HepG2 (cell line): ENCODE results near the gene HSF2BP. TPM values are rescaled to one million over a fixed set of nuclear protein-coding genes. Genes with fewer than 3 reads are reported as not detected.

Experiments used
- ATAC-seq: fragments of 200-7000 bp; cut with Tn5 transposase; 3 replicates; pipeline ENCODE4 v1.9.1; 2020; ENCODE audit warnings: mild to moderate bottlenecking, moderate library complexity
- BruUV-seq: library from RNA; stranded (reverse); fragments of 400-500 nt; replicated peaks from 2 replicates; lab custom pipeline; 2021; lab: Mats Ljungman, UMichigan
- CTCF ChIA-PET: fragments of 300-600 bp; formaldehyde crosslinking; extraction: SDS; loops from one replicate; lab custom pipeline; 2021; ENCODE audit warnings: low total read pairs, inconsistent platforms, low intra/inter-chr PET ratio; lab: Yijun Ruan, JAX
- POLR2A ChIA-PET: fragments of 350-600 bp; sonication (Branson Sonifier 250); formaldehyde crosslinking; loops from one replicate; lab custom pipeline; 2020; ENCODE audit warnings: antibody characterized with exemption, inconsistent platforms; lab: Yijun Ruan, JAX
- DNase-seq: peaks from one replicate; pipeline ENCODE4 v3.0.0-alpha.2; 2015; ENCODE audit warnings: low spot score
- FAIRE-seq: peaks from 3 replicates; lab custom pipeline; 2011; peaks lifted over from hg19 to GRCh38; lab: Jason Lieb, UNC
- H2AFZ ChIP-seq: one replicate; pipeline ENCODE4 v1.6.1; 2011; ENCODE audit warnings: low read length, inconsistent platforms
- H3K27ac ChIP-seq: fragments of 300-600 bp; 3 replicates; pipeline ENCODE4 v1.8.0; 2011; ENCODE audit warnings: mixed run types, mild to moderate bottlenecking, mixed read lengths, low read length, inconsistent platforms; ENCODE audit not compliant: insufficient read depth; ENCODE audit errors: extremely low read length
- H3K27me3 ChIP-seq, 2 experiments: fragments of 200-600 bp in 1 of 2; 2 replicates in 1 of 2; 3 replicates in 1 of 2; pipeline versions ENCODE4 v1.6.0 to v1.8.0; 2011; ENCODE audit warnings: low read length in 2 of 2, mild to moderate bottlenecking in 2 of 2, moderate library complexity in 2 of 2, inconsistent platforms in 1 of 2; ENCODE audit not compliant: insufficient read depth in 2 of 2, control insufficient read depth in 1 of 2
- H3K36me3 ChIP-seq, 2 experiments: fragments of 200-600 bp in 1 of 2; replicated peaks in 1 of 2; 2 replicates in 1 of 2; 3 replicates in 1 of 2; pipeline versions ENCODE4 v1.5.1 to v1.8.0; 2011; ENCODE audit warnings: low read length in 2 of 2, inconsistent platforms in 1 of 2; ENCODE audit not compliant: insufficient read depth in 2 of 2, control insufficient read depth in 1 of 2
- H3K4me1 ChIP-seq: 2 replicates; pipeline ENCODE4 v1.5.1; 2012; ENCODE audit warnings: low read length, inconsistent platforms; ENCODE audit not compliant: insufficient read depth
- H3K4me2 ChIP-seq: 2 replicates; pipeline ENCODE4 v1.6.0; 2011; ENCODE audit warnings: low read depth, low read length, inconsistent platforms
- H3K4me3 ChIP-seq, 3 experiments: fragments of 200-600 bp in 1 of 3; sonication (generic), shearing (Covaris generic) in 1 of 3; replicated peaks in 1 of 3; 2 replicates each; pipeline ENCODE4 v1.5.1; 2011 to 2016; ENCODE audit warnings: low read length in 3 of 3, inconsistent platforms in 2 of 3, low read depth in 2 of 3, mild to moderate bottlenecking in 2 of 3, control low read depth in 1 of 3, mixed read lengths in 1 of 3; ENCODE audit not compliant: insufficient read depth in 1 of 3
- H3K79me2 ChIP-seq: one replicate; pipeline ENCODE4 v1.6.1; 2011; ENCODE audit warnings: low read length, inconsistent platforms; ENCODE audit not compliant: insufficient read depth
- H3K9ac ChIP-seq: 2 replicates; pipeline ENCODE4 v1.6.0; 2011; ENCODE audit warnings: mild to moderate bottlenecking, low read depth, low read length, inconsistent platforms; ENCODE audit not compliant: insufficient read depth
- H3K9me3 ChIP-seq: 2 replicates; pipeline ENCODE4 v1.5.1; 2012; ENCODE audit warnings: mild to moderate bottlenecking, low read length
- H4K20me1 ChIP-seq: 2 replicates; pipeline ENCODE4 v1.6.0; 2011; ENCODE audit warnings: inconsistent platforms, mild to moderate bottlenecking, low read length, moderate library complexity; ENCODE audit not compliant: insufficient read depth
- MED8 ChIP-seq: sonication (generic); formaldehyde crosslinking; IDR thresholded peaks from 2 replicates; pipeline ENCODE4 v1.8.1; 2023; ENCODE audit warnings: mild to moderate bottlenecking, missing genetic modification reagents; ENCODE audit not compliant: insufficient replicate concordance
- MEIS1 ChIP-seq: sonication (generic); formaldehyde crosslinking; IDR thresholded peaks from 2 replicates; pipeline ENCODE4 v1.9.0; 2021; ENCODE audit warnings: mild to moderate bottlenecking, missing genetic modification reagents, moderate library complexity, borderline replicate concordance
- RXRB ChIP-seq: IDR thresholded peaks from 2 replicates; pipeline ENCODE4 v1.6.1; 2016; ENCODE audit warnings: borderline replicate concordance, missing genetic modification reagents, missing compliant biosample characterization
- SMYD3 ChIP-seq: sonication (generic); formaldehyde crosslinking; IDR thresholded peaks from 2 replicates; pipeline ENCODE4 v1.8.1; 2023; ENCODE audit warnings: mild to moderate bottlenecking, missing genetic modification reagents
- ZFP36 ChIP-seq: fragments of 150-350 bp; IDR thresholded peaks from 2 replicates; pipeline ENCODE4 v1.6.1; 2018; ENCODE audit warnings: borderline replicate concordance, low read length, low read depth; ENCODE audit not compliant: partially characterized antibody
- ZNF382 ChIP-seq: sonication (generic); formaldehyde crosslinking; IDR thresholded peaks from 2 replicates; pipeline ENCODE4 v1.5.0; 2020; ENCODE audit warnings: missing genetic modification reagents, mild to moderate bottlenecking, borderline replicate concordance
- ZSCAN20 ChIP-seq: sonication (generic); formaldehyde crosslinking; IDR thresholded peaks from 2 replicates; pipeline ENCODE4 v1.4.0; 2020; ENCODE audit warnings: missing genetic modification reagents, mild to moderate bottlenecking, borderline replicate concordance
- WGBS: methylation state at CpG from one replicate; pipeline ENCODE4 v1.1.6; 2017; ENCODE audit warnings: low lambda C conversion rate; 5-methylcytosine and 5-hydroxymethylcytosine counted together
- in situ Hi-C: cut with HindIII; loops from 2 replicates; pipeline ENCODE4 v1.10.0; 2017; ENCODE audit warnings: low pct_unique_long_range_greater_than_20kb; ENCODE audit not compliant: extremely low pct_ligation_motif_present
- intact Hi-C: fragments of 100-400 bp; cut with micrococcal nuclease; formaldehyde crosslinking; loops from one replicate; pipeline ENCODE4 v1.10.0; 2022; ENCODE audit not compliant: unreplicated experiment
- polyA plus RNA-seq, 8 experiments: library from polyadenylated mRNA; depleted of rRNA in 3 of 8; stranded (reverse) in 7 of 8; unstranded in 1 of 8; fragments of >200 nt; fragmentation: Illumina TruSeq in 4 of 8; extraction: Trizol in 4 of 8; gene quantifications; 2 replicates each; pipeline versions ENCODE4 v1.2.1 to v1.2.3, GENCODE V29; 2011 to 2016; ENCODE audit warnings: low read depth in 4 of 8, missing spikeins in 1 of 8, mixed read lengths in 1 of 8; ENCODE audit not compliant: insufficient read depth in 1 of 8
- total RNA-seq, 5 experiments: library from RNA; depleted of rRNA; stranded (reverse); fragments of >200 nt; fragmentation: Illumina TruSeq; extraction: Trizol; gene quantifications; 2 replicates each; pipeline ENCODE4 v1.2.3, GENCODE V29; 2016; ENCODE audit warnings: low read depth in 1 of 5
- TF ChIP-seq, protein P1 (sequence below): sonication (generic); formaldehyde crosslinking; conservative IDR thresholded peaks from 2 replicates; pipeline ENCODE4 v1.4.0; 2020; ENCODE audit warnings: mild to moderate bottlenecking, missing genetic modification reagents, moderate library complexity
- TF ChIP-seq, protein P2 (sequence below): sonication (generic); formaldehyde crosslinking; IDR thresholded peaks from 2 replicates; pipeline ENCODE4 v1.5.1; 2020; ENCODE audit warnings: mild to moderate bottlenecking, missing genetic modification reagents, borderline replicate concordance
- TF ChIP-seq, protein P3 (sequence below): IDR thresholded peaks from 2 replicates; pipeline ENCODE4 v1.4.0; 2020; ENCODE audit warnings: mild to moderate bottlenecking, missing genetic modification reagents

HSF2BP gene
- total and polyA plus RNA-seq, 2 of the 13 experiments (the other 11 are each of a cell fraction or from before 2014, with no cell fraction given), result 0.67 to 2.2 TPM

DNA sequence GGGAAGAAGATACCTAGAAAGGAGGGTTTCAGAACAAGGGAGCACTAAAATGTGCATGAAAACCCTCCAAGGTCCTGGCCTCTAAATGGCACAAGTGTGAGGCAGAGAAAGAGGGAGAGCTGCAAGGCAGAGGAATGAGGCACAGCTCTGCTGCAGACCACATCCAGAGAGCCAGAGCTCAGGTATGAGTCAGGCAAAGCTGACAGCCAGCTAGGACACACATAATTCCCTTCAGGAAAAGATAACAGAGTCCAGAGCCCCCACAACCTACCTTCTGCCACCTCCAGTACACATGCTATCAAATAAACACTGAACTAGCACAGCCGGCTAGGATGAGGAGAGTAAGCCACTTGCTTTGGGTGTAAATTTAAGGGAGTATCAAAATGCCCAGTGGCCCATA, 62.2 kb downstream of the HSF2BP start:
- Histone ChIP-seq H3K4me2 (no peak overlapping the region), H3K79me2 (no peaks in the 10 kb centered on the region), H2AFZ (no peak overlapping the region), H3K27ac (peak overlapping the region; percentile 23), H3K36me3 (no peaks in the 10 kb centered on the region), H3K9me3 (no peaks in the 10 kb centered on the region), H4K20me1 (no peaks in the 10 kb centered on the region), H3K4me1 (peaks cover 40% of the 10 kb centered on the region), H3K27me3 (no peaks in the 10 kb centered on the region; a peak in 1 of 5 replicates), H3K4me3 (no peak overlapping the region), H3K9ac (no peak overlapping the region)
- in situ Hi-C loops (no loop called here), intact Hi-C loops (no loop called here)
- peak; percentile 69 for DNase-seq
- POLR2A ChIA-PET, result interaction anchor here (0.6 to 0.9 kb wide), 4 partner anchors 8 to 661 kb away, joined by 3 to 7 read pairs (median 4); no protein-coding TSS in a partner anchor
- peak; percentile 93 for ATAC-seq
- no peak for FAIRE-seq
- no TSS peak for BruUV-seq
- CTCF ChIA-PET, result no interaction called here
- 39% methylated on average over 1 of the region's 1 CpG for WGBS
- TF ChIP-seq ZNF382 (CRISPR knock-in tag) (no peak), RXRB (CRISPR knock-in tag) (0 out of 2 replicates have a peak, but pooled peaks have one; percentile 32), ZSCAN20 (CRISPR knock-in tag) (no peak), SMYD3 (CRISPR knock-in tag) (no peak), MED8 (no peak), MEIS1 (CRISPR knock-in tag) (peak; percentile 68; the same call in 1 of the 2 replicates), ZFP36 (no peak)
- TF ChIP-seq, protein P1, sequence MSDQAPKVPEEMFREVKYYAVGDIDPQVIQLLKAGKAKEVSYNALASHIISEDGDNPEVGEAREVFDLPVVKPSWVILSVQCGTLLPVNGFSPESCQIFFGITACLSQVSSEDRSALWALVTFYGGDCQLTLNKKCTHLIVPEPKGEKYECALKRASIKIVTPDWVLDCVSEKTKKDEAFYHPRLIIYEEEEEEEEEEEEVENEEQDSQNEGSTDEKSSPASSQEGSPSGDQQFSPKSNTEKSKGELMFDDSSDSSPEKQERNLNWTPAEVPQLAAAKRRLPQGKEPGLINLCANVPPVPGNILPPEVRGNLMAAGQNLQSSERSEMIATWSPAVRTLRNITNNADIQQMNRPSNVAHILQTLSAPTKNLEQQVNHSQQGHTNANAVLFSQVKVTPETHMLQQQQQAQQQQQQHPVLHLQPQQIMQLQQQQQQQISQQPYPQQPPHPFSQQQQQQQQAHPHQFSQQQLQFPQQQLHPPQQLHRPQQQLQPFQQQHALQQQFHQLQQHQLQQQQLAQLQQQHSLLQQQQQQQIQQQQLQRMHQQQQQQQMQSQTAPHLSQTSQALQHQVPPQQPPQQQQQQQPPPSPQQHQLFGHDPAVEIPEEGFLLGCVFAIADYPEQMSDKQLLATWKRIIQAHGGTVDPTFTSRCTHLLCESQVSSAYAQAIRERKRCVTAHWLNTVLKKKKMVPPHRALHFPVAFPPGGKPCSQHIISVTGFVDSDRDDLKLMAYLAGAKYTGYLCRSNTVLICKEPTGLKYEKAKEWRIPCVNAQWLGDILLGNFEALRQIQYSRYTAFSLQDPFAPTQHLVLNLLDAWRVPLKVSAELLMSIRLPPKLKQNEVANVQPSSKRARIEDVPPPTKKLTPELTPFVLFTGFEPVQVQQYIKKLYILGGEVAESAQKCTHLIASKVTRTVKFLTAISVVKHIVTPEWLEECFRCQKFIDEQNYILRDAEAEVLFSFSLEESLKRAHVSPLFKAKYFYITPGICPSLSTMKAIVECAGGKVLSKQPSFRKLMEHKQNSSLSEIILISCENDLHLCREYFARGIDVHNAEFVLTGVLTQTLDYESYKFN, result 0 out of 2 replicates have a peak, but pooled peaks have one; percentile 22
- TF ChIP-seq, protein P2, sequence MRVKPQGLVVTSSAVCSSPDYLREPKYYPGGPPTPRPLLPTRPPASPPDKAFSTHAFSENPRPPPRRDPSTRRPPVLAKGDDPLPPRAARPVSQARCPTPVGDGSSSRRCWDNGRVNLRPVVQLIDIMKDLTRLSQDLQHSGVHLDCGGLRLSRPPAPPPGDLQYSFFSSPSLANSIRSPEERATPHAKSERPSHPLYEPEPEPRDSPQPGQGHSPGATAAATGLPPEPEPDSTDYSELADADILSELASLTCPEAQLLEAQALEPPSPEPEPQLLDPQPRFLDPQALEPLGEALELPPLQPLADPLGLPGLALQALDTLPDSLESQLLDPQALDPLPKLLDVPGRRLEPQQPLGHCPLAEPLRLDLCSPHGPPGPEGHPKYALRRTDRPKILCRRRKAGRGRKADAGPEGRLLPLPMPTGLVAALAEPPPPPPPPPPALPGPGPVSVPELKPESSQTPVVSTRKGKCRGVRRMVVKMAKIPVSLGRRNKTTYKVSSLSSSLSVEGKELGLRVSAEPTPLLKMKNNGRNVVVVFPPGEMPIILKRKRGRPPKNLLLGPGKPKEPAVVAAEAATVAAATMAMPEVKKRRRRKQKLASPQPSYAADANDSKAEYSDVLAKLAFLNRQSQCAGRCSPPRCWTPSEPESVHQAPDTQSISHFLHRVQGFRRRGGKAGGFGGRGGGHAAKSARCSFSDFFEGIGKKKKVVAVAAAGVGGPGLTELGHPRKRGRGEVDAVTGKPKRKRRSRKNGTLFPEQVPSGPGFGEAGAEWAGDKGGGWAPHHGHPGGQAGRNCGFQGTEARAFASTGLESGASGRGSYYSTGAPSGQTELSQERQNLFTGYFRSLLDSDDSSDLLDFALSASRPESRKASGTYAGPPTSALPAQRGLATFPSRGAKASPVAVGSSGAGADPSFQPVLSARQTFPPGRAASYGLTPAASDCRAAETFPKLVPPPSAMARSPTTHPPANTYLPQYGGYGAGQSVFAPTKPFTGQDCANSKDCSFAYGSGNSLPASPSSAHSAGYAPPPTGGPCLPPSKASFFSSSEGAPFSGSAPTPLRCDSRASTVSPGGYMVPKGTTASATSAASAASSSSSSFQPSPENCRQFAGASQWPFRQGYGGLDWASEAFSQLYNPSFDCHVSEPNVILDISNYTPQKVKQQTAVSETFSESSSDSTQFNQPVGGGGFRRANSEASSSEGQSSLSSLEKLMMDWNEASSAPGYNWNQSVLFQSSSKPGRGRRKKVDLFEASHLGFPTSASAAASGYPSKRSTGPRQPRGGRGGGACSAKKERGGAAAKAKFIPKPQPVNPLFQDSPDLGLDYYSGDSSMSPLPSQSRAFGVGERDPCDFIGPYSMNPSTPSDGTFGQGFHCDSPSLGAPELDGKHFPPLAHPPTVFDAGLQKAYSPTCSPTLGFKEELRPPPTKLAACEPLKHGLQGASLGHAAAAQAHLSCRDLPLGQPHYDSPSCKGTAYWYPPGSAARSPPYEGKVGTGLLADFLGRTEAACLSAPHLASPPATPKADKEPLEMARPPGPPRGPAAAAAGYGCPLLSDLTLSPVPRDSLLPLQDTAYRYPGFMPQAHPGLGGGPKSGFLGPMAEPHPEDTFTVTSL (CRISPR knock-in tag), result peak; percentile 57; the same call in 1 of the 2 replicates
- TF ChIP-seq, protein P3, sequence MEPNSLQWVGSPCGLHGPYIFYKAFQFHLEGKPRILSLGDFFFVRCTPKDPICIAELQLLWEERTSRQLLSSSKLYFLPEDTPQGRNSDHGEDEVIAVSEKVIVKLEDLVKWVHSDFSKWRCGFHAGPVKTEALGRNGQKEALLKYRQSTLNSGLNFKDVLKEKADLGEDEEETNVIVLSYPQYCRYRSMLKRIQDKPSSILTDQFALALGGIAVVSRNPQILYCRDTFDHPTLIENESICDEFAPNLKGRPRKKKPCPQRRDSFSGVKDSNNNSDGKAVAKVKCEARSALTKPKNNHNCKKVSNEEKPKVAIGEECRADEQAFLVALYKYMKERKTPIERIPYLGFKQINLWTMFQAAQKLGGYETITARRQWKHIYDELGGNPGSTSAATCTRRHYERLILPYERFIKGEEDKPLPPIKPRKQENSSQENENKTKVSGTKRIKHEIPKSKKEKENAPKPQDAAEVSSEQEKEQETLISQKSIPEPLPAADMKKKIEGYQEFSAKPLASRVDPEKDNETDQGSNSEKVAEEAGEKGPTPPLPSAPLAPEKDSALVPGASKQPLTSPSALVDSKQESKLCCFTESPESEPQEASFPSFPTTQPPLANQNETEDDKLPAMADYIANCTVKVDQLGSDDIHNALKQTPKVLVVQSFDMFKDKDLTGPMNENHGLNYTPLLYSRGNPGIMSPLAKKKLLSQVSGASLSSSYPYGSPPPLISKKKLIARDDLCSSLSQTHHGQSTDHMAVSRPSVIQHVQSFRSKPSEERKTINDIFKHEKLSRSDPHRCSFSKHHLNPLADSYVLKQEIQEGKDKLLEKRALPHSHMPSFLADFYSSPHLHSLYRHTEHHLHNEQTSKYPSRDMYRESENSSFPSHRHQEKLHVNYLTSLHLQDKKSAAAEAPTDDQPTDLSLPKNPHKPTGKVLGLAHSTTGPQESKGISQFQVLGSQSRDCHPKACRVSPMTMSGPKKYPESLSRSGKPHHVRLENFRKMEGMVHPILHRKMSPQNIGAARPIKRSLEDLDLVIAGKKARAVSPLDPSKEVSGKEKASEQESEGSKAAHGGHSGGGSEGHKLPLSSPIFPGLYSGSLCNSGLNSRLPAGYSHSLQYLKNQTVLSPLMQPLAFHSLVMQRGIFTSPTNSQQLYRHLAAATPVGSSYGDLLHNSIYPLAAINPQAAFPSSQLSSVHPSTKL (CRISPR knock-in tag), result peak; percentile 16; the same call in 1 of the 2 replicates
